Sigmoid colon (tissue), 4 donors: Measurements from ENCODE around the gene MTSS2.

ENCODE experiments used
- EP300 ChIP-seq, 4 donors: sonication (generic); formaldehyde crosslinking; IDR thresholded peaks; one replicate each; pipeline ENCODE4 v1.6.1; 2017; ENCODE audit warnings: antibody characterized with exemption in 4 of 4
- POLR2A ChIP-seq, 2 donors: fragments of 450-650 bp; IDR thresholded peaks; one replicate each; pipeline ENCODE4 v1.6.1; 2016; ENCODE audit warnings: antibody characterized with exemption in 2 of 2, mild to moderate bottlenecking in 2 of 2, moderate library complexity in 2 of 2
- POLR2AphosphoS5 ChIP-seq, 4 donors: sonication (generic); formaldehyde crosslinking; IDR thresholded peaks; one replicate each; pipeline ENCODE4 v1.6.1; 2017; ENCODE audit warnings: antibody characterized with exemption in 4 of 4
- TF ChIP-seq, protein P1 (sequence below), 4 experiments: fragments of 450-650 bp in 3 of 4; fragments of 200-600 bp in 1 of 4; IDR thresholded peaks; one replicate each; pipeline ENCODE4 v1.5.1; 2016 to 2019; ENCODE audit warnings: antibody characterized with exemption in 4 of 4, mild to moderate bottlenecking in 3 of 4, moderate library complexity in 2 of 4

DNA sequence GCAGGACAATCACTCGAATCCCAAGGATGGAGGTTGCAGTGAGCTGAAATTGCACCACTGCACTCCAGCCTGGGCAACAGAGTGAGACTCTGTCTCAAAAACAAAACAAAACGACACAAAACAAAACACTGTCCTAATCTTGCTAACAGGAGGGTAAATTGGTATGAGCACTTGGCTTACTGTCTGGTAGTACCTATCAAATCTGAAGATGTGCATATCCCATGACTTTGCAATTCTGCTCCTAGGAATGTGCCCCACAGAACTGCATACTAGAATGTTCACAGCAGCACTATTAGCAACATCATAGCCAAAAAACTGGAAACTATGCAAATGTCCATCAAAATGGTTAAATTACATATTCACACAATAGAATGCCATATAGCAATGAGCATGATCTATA, 15.7 kb downstream of the MTSS2 start:
- TF ChIP-seq, protein P1, sequence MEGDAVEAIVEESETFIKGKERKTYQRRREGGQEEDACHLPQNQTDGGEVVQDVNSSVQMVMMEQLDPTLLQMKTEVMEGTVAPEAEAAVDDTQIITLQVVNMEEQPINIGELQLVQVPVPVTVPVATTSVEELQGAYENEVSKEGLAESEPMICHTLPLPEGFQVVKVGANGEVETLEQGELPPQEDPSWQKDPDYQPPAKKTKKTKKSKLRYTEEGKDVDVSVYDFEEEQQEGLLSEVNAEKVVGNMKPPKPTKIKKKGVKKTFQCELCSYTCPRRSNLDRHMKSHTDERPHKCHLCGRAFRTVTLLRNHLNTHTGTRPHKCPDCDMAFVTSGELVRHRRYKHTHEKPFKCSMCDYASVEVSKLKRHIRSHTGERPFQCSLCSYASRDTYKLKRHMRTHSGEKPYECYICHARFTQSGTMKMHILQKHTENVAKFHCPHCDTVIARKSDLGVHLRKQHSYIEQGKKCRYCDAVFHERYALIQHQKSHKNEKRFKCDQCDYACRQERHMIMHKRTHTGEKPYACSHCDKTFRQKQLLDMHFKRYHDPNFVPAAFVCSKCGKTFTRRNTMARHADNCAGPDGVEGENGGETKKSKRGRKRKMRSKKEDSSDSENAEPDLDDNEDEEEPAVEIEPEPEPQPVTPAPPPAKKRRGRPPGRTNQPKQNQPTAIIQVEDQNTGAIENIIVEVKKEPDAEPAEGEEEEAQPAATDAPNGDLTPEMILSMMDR (IDR thresholded peaks at IDR 0.05) = no peak
- no peak for TF ChIP-seq POLR2AphosphoS5 (IDR thresholded peaks at IDR 0.05)
- TF ChIP-seq POLR2A (IDR thresholded peaks at IDR 0.05) = no peak
- TF ChIP-seq EP300 (IDR thresholded peaks at IDR 0.05) = no peak
